GM19467 (cell line): Measurements from ENCODE around the gene ZNRF3.

Experiments used
- ATAC-seq: cut with Tn5 transposase; IDR thresholded peaks from one replicate; pipeline ENCODE4 v1.9.1; 2021; ENCODE audit warnings: mild to moderate bottlenecking, moderate library complexity; ENCODE audit not compliant: unreplicated experiment

Gene ZNRF3

GRCh38 chr22:28949788-28950187 lies 66.4 kb downstream of the ZNRF3 start:
- no peak for ATAC-seq

GRCh38 chr22:28950617-28951411 lies 67.4 kb downstream of the ZNRF3 start:
- ATAC-seq, result no peak

GRCh38 chr22:28951530-28951929 lies 68.2 kb downstream of the ZNRF3 start:
- ATAC-seq, result no peak

- ATAC-seq, result no peak
Observed at GRCh38 chr22:28951969-28952521, 68.7 kb downstream of the ZNRF3 start.

GRCh38 chr22:28952857-28953256 lies 69.5 kb downstream of the ZNRF3 start:
- ATAC-seq, result no peak

GRCh38 chr22:28953403-28953802 lies 70.0 kb downstream of the ZNRF3 start:
- no peak for ATAC-seq

GRCh38 chr22:28953976-28954880 lies 70.9 kb downstream of the ZNRF3 start:
- ATAC-seq, result no peak

- peak; percentile 56 for ATAC-seq
Observed at GRCh38 chr22:28955817-28956216, 72.4 kb downstream of the ZNRF3 start.

- no peak for ATAC-seq
Observed at GRCh38 chr22:28956506-28956905, 73.1 kb downstream of the ZNRF3 start.

GRCh38 chr22:28958611-28959010 lies 75.2 kb downstream of the ZNRF3 start:
- no peak for ATAC-seq

GRCh38 chr22:28962042-28962554 lies 78.7 kb downstream of the ZNRF3 start:
- no peak for ATAC-seq

- no peak for ATAC-seq
Observed at GRCh38 chr22:28963362-28963761, 80.0 kb downstream of the ZNRF3 start.

GRCh38 chr22:28967163-28967665 lies 83.8 kb downstream of the ZNRF3 start:
- no peak for ATAC-seq

GRCh38 chr22:28967969-28968368 lies 84.6 kb downstream of the ZNRF3 start:
- no peak for ATAC-seq

- no peak for ATAC-seq
Observed at GRCh38 chr22:28969401-28970168, 86.2 kb downstream of the ZNRF3 start.

- no peak for ATAC-seq
Observed at GRCh38 chr22:28973352-28973751, 90.0 kb downstream of the ZNRF3 start.

- no peak for ATAC-seq
Observed at GRCh38 chr22:28977060-28977459, 93.7 kb downstream of the ZNRF3 start.

GRCh38 chr22:28977481-28977971 lies 94.2 kb downstream of the ZNRF3 start:
- ATAC-seq, result no peak

- no peak for ATAC-seq
Observed at GRCh38 chr22:28978158-28978557, 94.8 kb downstream of the ZNRF3 start.
